Endothelial cell of umbilical vein (primary cell): Measurements from ENCODE around the gene ALOXE3. TPM values are rescaled to one million over a fixed set of nuclear protein-coding genes. Genes with fewer than 3 reads are reported as not detected.
A peak's percentile ranks its signal among the peaks of the same experiment; 100 is the strongest.

Source experiments
- BruUV-seq: library from RNA; stranded (reverse); fragments of 400-500 nt; replicated peaks from 2 replicates; lab custom pipeline; 2021; lab: Mats Ljungman, UMichigan
- CTCF ChIA-PET: fragments of 300-600, 350-600 bp; sonication (Branson Sonifier 250); formaldehyde crosslinking; loops from one replicate; lab custom pipeline; 2021; ENCODE audit warnings: antibody characterized with exemption, inconsistent platforms; lab: Charles Lee
- POLR2A ChIA-PET: fragments of 300-600, 350-600 bp; sonication (Branson Sonifier 250); formaldehyde crosslinking; loops from one replicate; lab custom pipeline; 2021; ENCODE audit warnings: antibody characterized with exemption, inconsistent platforms; lab: Charles Lee
- DNase-seq: peaks from one replicate; pipeline ENCODE4 v3.0.0-alpha.2; 2011; ENCODE audit warnings: low read depth, low spot score
- FAIRE-seq: peaks from 2 replicates; lab custom pipeline; 2011; peaks lifted over from hg19 to GRCh38; lab: Jason Lieb, UNC
- H2AFZ ChIP-seq: 2 replicates; pipeline ENCODE4 v1.6.0; 2012; ENCODE audit warnings: low read depth, low read length, control low read depth, inconsistent platforms
- H3K27ac ChIP-seq: 2 replicates; pipeline ENCODE4 v1.5.1; 2011; ENCODE audit warnings: low read depth, mild to moderate bottlenecking, control low read depth, low read length, moderate library complexity; ENCODE audit not compliant: insufficient read depth
- H3K27me3 ChIP-seq, 2 experiments: 2 replicates each; pipeline versions ENCODE4 v1.6.0 to v1.6.1; 2011; ENCODE audit warnings: low read length in 2 of 2, mixed read lengths in 1 of 2; ENCODE audit not compliant: control insufficient read depth in 2 of 2, insufficient read depth in 2 of 2
- H3K36me3 ChIP-seq, 2 experiments: 2 replicates in 1 of 2; 3 replicates in 1 of 2; pipeline ENCODE4 v1.5.1; 2011; ENCODE audit warnings: low read length in 2 of 2, mild to moderate bottlenecking in 1 of 2, moderate library complexity in 1 of 2; ENCODE audit not compliant: control insufficient read depth in 2 of 2, insufficient read depth in 2 of 2; ENCODE audit errors: extremely low read depth in 1 of 2
- H3K4me1 ChIP-seq: 3 replicates; pipeline ENCODE4 v1.5.1; 2011; ENCODE audit warnings: mild to moderate bottlenecking, low read length; ENCODE audit not compliant: control insufficient read depth, insufficient read depth; ENCODE audit errors: extremely low read depth
- H3K4me2 ChIP-seq: 2 replicates; pipeline ENCODE4 v1.6.1; 2011; ENCODE audit warnings: low read length, control low read depth, mixed read lengths; ENCODE audit not compliant: insufficient read depth
- H3K4me3 ChIP-seq, 3 experiments: fragments of 200-600 bp in 1 of 3; sonication (generic), shearing (Covaris generic) in 1 of 3; replicated peaks in 1 of 3; 2 replicates each; pipeline ENCODE4 v1.5.1; 2011 to 2016; ENCODE audit warnings: control low read depth in 3 of 3, low read length in 3 of 3, mild to moderate bottlenecking in 2 of 3, inconsistent platforms in 1 of 3, low read depth in 1 of 3, moderate library complexity in 1 of 3; ENCODE audit not compliant: insufficient read depth in 1 of 3
- H3K79me2 ChIP-seq: 2 replicates; pipeline ENCODE4 v1.6.0; 2012; ENCODE audit warnings: low read length, inconsistent platforms; ENCODE audit not compliant: control insufficient read depth, insufficient read depth
- H3K9ac ChIP-seq: replicated peaks from 2 replicates; pipeline ENCODE3; 2011; ENCODE audit warnings: low read length, control low read depth; ENCODE audit not compliant: insufficient read depth; ENCODE audit errors: extremely low read depth
- H3K9me1 ChIP-seq: replicated peaks from 3 replicates; pipeline ENCODE4 v1.6.0; 2011; ENCODE audit warnings: mild to moderate bottlenecking, low read length; ENCODE audit not compliant: control insufficient read depth, insufficient read depth; ENCODE audit errors: extremely low read depth
- H3K9me3 ChIP-seq: replicated peaks from 2 replicates; pipeline ENCODE4 v1.5.1; 2012; ENCODE audit warnings: low read length, inconsistent platforms; ENCODE audit not compliant: control insufficient read depth, insufficient read depth
- H4K20me1 ChIP-seq: replicated peaks from 2 replicates; pipeline ENCODE3; 2011; ENCODE audit warnings: mild to moderate bottlenecking, low read length; ENCODE audit not compliant: control insufficient read depth, insufficient read depth; ENCODE audit errors: extremely low read depth
- CTCF ChIP-seq, 2 donors: IDR thresholded peaks; 1 replicate in 1 of 2; 2 replicates in 1 of 2; pipeline ENCODE4 v1.5.1; 2011; ENCODE audit warnings: low read length in 2 of 2, mild to moderate bottlenecking in 2 of 2, moderate library complexity in 2 of 2, control low read depth in 1 of 2, inconsistent platforms in 1 of 2, low read depth in 1 of 2; ENCODE audit not compliant: insufficient read depth in 1 of 2; ENCODE audit errors: extremely low read depth in 1 of 2
- EZH2 ChIP-seq: IDR thresholded peaks from 2 replicates; pipeline ENCODE4 v1.6.1; 2012; ENCODE audit warnings: borderline replicate concordance, low read depth, mild to moderate bottlenecking, moderate library complexity, low read length, inconsistent platforms; ENCODE audit not compliant: severe bottlenecking
- POLR2A ChIP-seq: IDR thresholded peaks from 2 replicates; pipeline ENCODE4 v1.6.1; 2012; ENCODE audit warnings: low read depth, mild to moderate bottlenecking, control low read depth, low read length
- dilution Hi-C: fragments of 300-500 bp; cut with MboI; formaldehyde crosslinking; loops from one replicate; pipeline ENCODE4 v1.15.0; 2019; ENCODE audit warnings: low sequenced_read_pairs; ENCODE audit not compliant: extremely low pct_ligation_motif_present
- intact Hi-C: fragments of 100-400 bp; cut with micrococcal nuclease; formaldehyde crosslinking; loops from one replicate; pipeline ENCODE4 v1.10.0; 2022
- polyA plus RNA-seq, 4 experiments: library from polyadenylated mRNA; depleted of rRNA in 3 of 4; stranded (reverse) in 3 of 4; unstranded in 1 of 4; fragments of >200 nt; gene quantifications; 2 replicates each; pipeline versions ENCODE4 v1.2.1 to v1.2.3, GENCODE V29; 2011 to 2012; ENCODE audit warnings: missing spikeins in 1 of 4
- total RNA-seq: library from RNA; stranded (reverse); gene quantifications from 2 replicates; pipeline ENCODE4 v1.2.3, GENCODE V29; 2021

The ALOXE3 gene
- total and polyA plus RNA-seq, 2 donors (not counting 3 experiments of a cell fraction or from before 2014, with no cell fraction given): 0.01 TPM; not detected in 1

- no peaks in the 10 kb centered on the region for H3K79me2 ChIP-seq
- ChIA-PET CTCF (interaction anchor here (0.9 to 13.7 kb wide), 9 partner anchors 9 to 50 kb away, joined by 3 to 191 read pairs (median 20); partner anchors contain the start of gene ALOX12B), POLR2A (no interaction called here)
- no peaks in the 10 kb centered on the region for H3K9me1 ChIP-seq
- no peaks in the 10 kb centered on the region for H3K4me1 ChIP-seq
- TF ChIP-seq EZH2: peak; percentile 65
- no peak for TF ChIP-seq POLR2A
- peak; percentile 92 to 93 for TF ChIP-seq CTCF (IDR thresholded peaks at IDR 0.05; ENCODE audit: extremely low read depth in 1 of 2, insufficient read depth in 1 of 2, low read depth in 1 of 2, low read length in 2 of 2)
- intact Hi-C loops: loop anchor here (1.0 kb wide), 1 partner anchor 50 kb away; no protein-coding TSS in a partner anchor
- H2AFZ ChIP-seq: no peak overlapping the region
- peak overlapping the region; percentile 16 for H3K4me2 ChIP-seq
- FAIRE-seq (peak; percentile 48), DNase-seq (peak; percentile 28)
- BruUV-seq: no TSS peak
- no peak overlapping the region for H3K9ac ChIP-seq
- dilution Hi-C loops: no loop called here
- H3K36me3 ChIP-seq: no peaks in the 10 kb centered on the region
- H3K27ac ChIP-seq: no peak overlapping the region
- no peaks in the 10 kb centered on the region for H3K9me3 ChIP-seq
- H4K20me1 ChIP-seq: no peaks in the 10 kb centered on the region
- H3K27me3 ChIP-seq: peaks cover 13 to 21% of the 10 kb centered on the region in 2 experiments
- no peak overlapping the region for H3K4me3 ChIP-seq
Observed at GRCh38 chr17:8109661-8110455, 8.5 kb downstream of the ALOXE3 start.
